ENCODE measurements around the gene JPT2.

Gene JPT2

GRCh38 chr16:1707193-1707790, 29.2 kb downstream of the JPT2 start:
- TF ChIP-seq CTCF (IDR thresholded peaks at IDR 0.05; ENCODE audit: extremely low read depth, missing control alignments): no peak
- peak; percentile 51 for DNase-seq (ENCODE audit: low spot score)

- DNase-seq (ENCODE audit: low spot score): no peak
- no peak for TF ChIP-seq CTCF (IDR thresholded peaks at IDR 0.05; ENCODE audit: extremely low read depth, missing control alignments)
Measured at GRCh38 chr16:1708083-1708767, 30.1 kb downstream of the JPT2 start.

GRCh38 chr16:1708768-1709180, 30.7 kb downstream of the JPT2 start:
- no peak for TF ChIP-seq CTCF (IDR thresholded peaks at IDR 0.05; ENCODE audit: extremely low read depth, missing control alignments)
- no peak for DNase-seq (ENCODE audit: low spot score)

GRCh38 chr16:1709356-1709755, 31.3 kb downstream of the JPT2 start:
- DNase-seq (ENCODE audit: low spot score): no peak
- TF ChIP-seq CTCF (IDR thresholded peaks at IDR 0.05; ENCODE audit: extremely low read depth, missing control alignments): no peak

GRCh38 chr16:1710811-1711507, 32.9 kb downstream of the JPT2 start:
- DNase-seq (ENCODE audit: low spot score): no peak
- TF ChIP-seq CTCF (IDR thresholded peaks at IDR 0.05; ENCODE audit: extremely low read depth, missing control alignments): no peak

- no peak for TF ChIP-seq CTCF (IDR thresholded peaks at IDR 0.05; ENCODE audit: extremely low read depth, missing control alignments)
- DNase-seq (ENCODE audit: low spot score): no peak
Measured at GRCh38 chr16:1712791-1713261, 34.7 kb downstream of the JPT2 start.

GRCh38 chr16:1713331-1713730, 35.3 kb downstream of the JPT2 start:
- no peak for DNase-seq (ENCODE audit: low spot score)
- no peak for TF ChIP-seq CTCF (IDR thresholded peaks at IDR 0.05; ENCODE audit: extremely low read depth, missing control alignments)

Data from GM20000 (cell line).